Effector memory CD8-positive, alpha-beta T cell (primary cell): ENCODE measurements around the gene SLC17A5.
"Not testable (repeated sequence)": the region's sequence is repeated elsewhere in the genome, so short reads cannot be mapped to it uniquely, and the experiment has no call there.

Experiments used
- ATAC-seq: fragments of 150-1000 bp; cut with Tn5 transposase; replicated peaks from 2 replicates; pipeline ENCODE4 v1.10.0; 2021; ENCODE audit warnings: mild to moderate bottlenecking, moderate library complexity
- DNase-seq, 3 experiments: peaks; one replicate each; pipeline ENCODE4 v3.0.0; 2021
- H3K27ac Mint-ChIP-seq, 2 donors: one replicate each; pipeline ENCODE4 v1.8.0; 2022; ENCODE audit warnings: mild to moderate bottlenecking in 2 of 2, mixed read lengths in 2 of 2, moderate library complexity in 2 of 2
- H3K27me3 Mint-ChIP-seq, 2 donors: one replicate each; pipeline ENCODE4 v1.8.0; 2022; ENCODE audit warnings: mixed read lengths in 2 of 2
- H3K36me3 Mint-ChIP-seq: one replicate; pipeline ENCODE4 v1.8.0; 2022; ENCODE audit warnings: mild to moderate bottlenecking, moderate library complexity, mixed read lengths; ENCODE audit not compliant: insufficient read depth
- H3K4me1 Mint-ChIP-seq, 2 donors: one replicate each; pipeline ENCODE4 v1.8.0; 2022; ENCODE audit warnings: low read depth in 2 of 2, mixed read lengths in 2 of 2
- H3K4me3 Mint-ChIP-seq, 2 donors: one replicate each; pipeline ENCODE4 v1.8.0; 2022; ENCODE audit warnings: mild to moderate bottlenecking in 2 of 2, mixed read lengths in 2 of 2, moderate library complexity in 2 of 2
- H3K9me3 Mint-ChIP-seq, 2 donors: one replicate each; pipeline ENCODE4 v1.8.0; 2022; ENCODE audit warnings: mixed read lengths in 2 of 2

Gene SLC17A5

DNA sequence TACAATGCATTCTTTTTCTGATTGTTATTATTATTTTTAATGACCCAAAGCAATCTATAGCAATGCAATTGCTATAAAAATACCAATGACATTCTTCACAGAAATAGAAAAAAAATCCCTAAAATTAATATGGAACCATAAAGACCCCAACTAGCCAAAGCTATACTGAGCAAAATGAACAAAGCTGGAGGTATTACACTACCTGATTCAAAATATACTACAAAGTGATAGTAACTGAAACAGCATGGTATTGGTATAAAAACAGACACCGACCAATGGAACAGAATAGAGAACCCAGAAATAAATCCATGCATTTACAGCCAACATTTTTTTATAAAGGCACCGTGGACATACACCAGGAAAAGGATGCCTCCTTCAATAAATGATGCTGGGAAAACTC, 72.5 kb downstream of the SLC17A5 start:
- H3K4me3 Mint-ChIP-seq: no peak overlapping the region
- peaks cover 0 to 2% of the 10 kb centered on the region in 2 donors for H3K9me3 Mint-ChIP-seq
- H3K27ac Mint-ChIP-seq: peak overlapping the region; percentile 93 to 94
- ATAC-seq (no peak), DNase-seq (no peak)
- H3K36me3 Mint-ChIP-seq: peaks cover 3% of the 10 kb centered on the region
- H3K27me3 Mint-ChIP-seq: no peaks in the 10 kb centered on the region
- peaks cover 16 to 21% of the 10 kb centered on the region in 2 donors for H3K4me1 Mint-ChIP-seq

GRCh38 chr6:73580247-73581149, 73.3 kb downstream of the SLC17A5 start:
- Mint-ChIP-seq H3K36me3 (no peaks in the 10 kb centered on the region), H3K4me1 (peaks cover 12 to 13% of the 10 kb centered on the region in 2 donors), H3K27ac (peak overlapping the region; percentile 93 to 94), H3K27me3 (no peaks in the 10 kb centered on the region), H3K9me3 (peaks cover 0 to 3% of the 10 kb centered on the region in 2 donors), H3K4me3 (peak overlapping the region; percentile 75 to 81)
- DNase-seq (peak; percentile 24 to 30 (median 26)), ATAC-seq (peak; percentile 80)

DNA sequence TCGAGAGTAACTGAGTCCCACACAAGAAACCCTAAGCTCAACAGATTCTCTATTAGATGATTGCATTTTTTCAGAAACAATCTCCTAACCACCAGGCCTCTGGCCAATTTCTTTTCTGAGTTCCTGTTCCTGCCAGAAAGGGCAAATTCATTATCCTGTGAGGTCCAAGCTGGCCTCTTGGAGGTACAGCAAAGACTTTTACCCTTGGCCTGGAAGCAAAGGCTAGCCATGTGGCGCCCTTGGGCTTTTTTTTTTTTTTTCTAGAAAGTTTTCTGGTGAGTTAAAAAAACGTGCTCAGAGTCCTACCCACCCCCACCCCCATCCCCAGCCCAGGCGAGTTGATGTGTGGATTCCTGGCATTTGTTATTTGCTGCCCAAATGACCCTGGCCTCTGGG, 73.9 kb downstream of the SLC17A5 start:
- peak; percentile 3 for ATAC-seq
- Mint-ChIP-seq H3K4me3 (peak overlapping the region; percentile 75 to 81), H3K27ac (peak overlapping the region; percentile 93 to 94), H3K4me1 (peaks cover 8% of the 10 kb centered on the region in 2 donors), H3K9me3 (peaks cover 0 to 3% of the 10 kb centered on the region in 2 donors), H3K27me3 (no peaks in the 10 kb centered on the region), H3K36me3 (peaks cover under 1% of the 10 kb centered on the region)
- DNase-seq: no peak

DNA sequence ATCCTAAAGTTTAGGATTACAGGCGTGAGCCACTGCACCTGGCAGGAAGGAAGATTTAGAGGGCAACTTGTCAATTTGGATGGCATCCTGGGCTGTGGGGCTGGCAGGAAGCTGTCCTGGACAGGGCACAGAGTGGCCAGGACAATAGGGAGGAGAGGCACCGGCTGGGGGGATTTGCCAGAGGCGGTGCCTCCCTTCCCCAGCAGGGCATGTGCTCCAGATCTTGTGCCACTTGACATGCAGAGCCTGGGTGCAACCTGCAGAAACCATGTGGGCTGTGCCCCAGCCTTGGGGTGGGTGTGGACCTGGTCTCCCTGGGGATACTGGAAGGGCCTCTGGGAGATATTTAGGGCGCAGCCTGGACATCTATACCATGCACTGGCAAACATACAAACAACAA, 74.4 kb downstream of the SLC17A5 start:
- peaks cover 3% of the 10 kb centered on the region for H3K36me3 Mint-ChIP-seq
- H3K27ac Mint-ChIP-seq: peak overlapping the region; percentile 93 to 94
- ATAC-seq (no peak), DNase-seq (no peak)
- H3K4me3 Mint-ChIP-seq: peak overlapping the region in 1 of 2 donors; percentile 31
- H3K27me3 Mint-ChIP-seq: no peaks in the 10 kb centered on the region
- peaks cover 0 to 3% of the 10 kb centered on the region in 2 donors for H3K9me3 Mint-ChIP-seq
- H3K4me1 Mint-ChIP-seq: peaks cover 8% of the 10 kb centered on the region in 2 donors

- no peaks in the 10 kb centered on the region for H3K27me3 Mint-ChIP-seq
Measured at GRCh38 chr6:73577676-73578075, 76.1 kb downstream of the SLC17A5 start.

GRCh38 chr6:73572531-73572930, 81.3 kb downstream of the SLC17A5 start:
- H3K4me1 Mint-ChIP-seq, H3K27me3 Mint-ChIP-seq, H3K27ac Mint-ChIP-seq: not testable (repeated sequence)

More at GRCh38 chr6:73577676-73578075, 76.1 kb downstream of the SLC17A5 start:
- no peak overlapping the region for H3K4me3 Mint-ChIP-seq
- H3K27ac Mint-ChIP-seq: no peak overlapping the region
- peaks cover 0 to 3% of the 10 kb centered on the region in 2 donors for H3K9me3 Mint-ChIP-seq
- no peak for ATAC-seq
- peaks cover 8% of the 10 kb centered on the region in 2 donors for H3K4me1 Mint-ChIP-seq
- peaks cover 3% of the 10 kb centered on the region for H3K36me3 Mint-ChIP-seq
- no peak for DNase-seq

GRCh38 chr6:73571218-73572181, 82.3 kb downstream of the SLC17A5 start:
- peak overlapping the region in 1 of 2 donors; percentile 36 for H3K4me3 Mint-ChIP-seq
- DNase-seq, H3K27ac Mint-ChIP-seq, H3K36me3 Mint-ChIP-seq, H3K4me1 Mint-ChIP-seq, H3K9me3 Mint-ChIP-seq, H3K27me3 Mint-ChIP-seq: not testable (repeated sequence)
- ATAC-seq: peak; percentile 53

More at GRCh38 chr6:73572531-73572930, 81.3 kb downstream of the SLC17A5 start:
- not testable (repeated sequence) for H3K4me3 Mint-ChIP-seq, H3K9me3 Mint-ChIP-seq, H3K36me3 Mint-ChIP-seq, ATAC-seq, DNase-seq

GRCh38 chr6:73569121-73569520, 84.7 kb downstream of the SLC17A5 start:
- no peak for DNase-seq
- Mint-ChIP-seq H3K36me3 (no peaks in the 10 kb centered on the region), H3K4me1 (peaks cover 5% of the 10 kb centered on the region in 2 donors), H3K27me3 (no peaks in the 10 kb centered on the region), H3K9me3 (no peaks in the 10 kb centered on the region), H3K4me3 (no peak overlapping the region), H3K27ac (no peak overlapping the region)
- ATAC-seq: no peak

DNA sequence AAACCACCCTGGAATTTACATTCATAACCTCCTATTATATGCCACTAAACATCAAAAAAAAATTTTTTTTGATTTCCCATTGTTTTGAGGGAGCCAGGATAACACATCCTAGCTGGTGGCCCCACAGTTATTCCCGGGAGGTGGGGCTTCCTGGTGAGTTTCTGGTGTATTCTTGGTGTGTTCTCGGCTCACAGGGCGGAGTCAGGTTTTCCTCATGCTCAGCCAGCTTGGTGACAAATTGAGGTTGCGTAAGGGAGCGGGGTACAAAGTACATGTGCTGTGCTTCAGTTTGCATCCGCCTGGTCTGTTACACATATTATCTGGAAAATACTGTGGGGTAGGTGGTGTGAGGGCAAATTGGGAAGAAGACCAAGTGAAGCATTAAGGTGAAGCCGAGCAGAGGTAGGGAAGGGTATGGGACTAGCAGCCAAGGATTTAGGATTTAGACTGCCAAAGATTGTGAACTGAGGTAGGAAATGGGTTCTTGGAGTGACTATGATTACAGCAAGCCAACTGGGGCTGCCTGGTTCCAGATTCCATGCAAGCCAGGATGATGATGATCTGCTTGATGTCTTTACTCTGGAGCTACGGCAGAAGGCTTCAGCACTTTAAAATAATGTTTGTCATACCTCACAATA, 86.7 kb downstream of the SLC17A5 start:
- no peaks in the 10 kb centered on the region for H3K9me3 Mint-ChIP-seq
- no peaks in the 10 kb centered on the region for H3K36me3 Mint-ChIP-seq
- ATAC-seq (no peak), DNase-seq (no peak)
- H3K4me1 Mint-ChIP-seq: peaks cover 5% of the 10 kb centered on the region in 2 donors
- H3K27ac Mint-ChIP-seq: no peak overlapping the region
- H3K4me3 Mint-ChIP-seq: no peak overlapping the region
- H3K27me3 Mint-ChIP-seq: no peaks in the 10 kb centered on the region

DNA sequence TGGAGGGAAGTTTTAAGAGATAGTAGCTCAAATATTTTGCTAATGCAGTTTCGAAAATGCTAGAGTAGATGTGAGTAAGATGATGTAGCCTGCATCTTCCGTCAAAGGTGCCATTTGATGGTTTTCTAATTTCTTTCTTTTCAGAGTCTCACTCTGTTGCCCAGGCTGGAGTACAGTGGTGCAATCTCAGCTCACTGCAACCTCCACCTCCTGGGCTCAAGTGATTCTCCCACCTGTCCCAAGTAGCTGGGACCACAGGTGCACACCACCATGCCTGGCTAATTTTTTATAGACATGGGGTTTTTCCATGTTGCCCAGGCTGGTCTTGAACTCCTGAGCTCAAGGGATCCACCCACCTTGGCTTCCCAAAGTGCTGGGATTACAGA, 87.3 kb downstream of the SLC17A5 start:
- H3K36me3 Mint-ChIP-seq: not testable (repeated sequence)

GRCh38 chr6:73565767-73566485, 87.9 kb downstream of the SLC17A5 start:
- Mint-ChIP-seq H3K36me3 (no peaks in the 10 kb centered on the region), H3K9me3 (no peaks in the 10 kb centered on the region), H3K4me3 (no peak overlapping the region), H3K4me1 (peaks cover 0 to 5% of the 10 kb centered on the region in 2 donors), H3K27ac (no peak overlapping the region), H3K27me3 (no peaks in the 10 kb centered on the region)
- ATAC-seq (no peak), DNase-seq (no peak)

More for the DNA sequence above, 87.3 kb downstream of the SLC17A5 start:
- not testable (repeated sequence) for H3K4me3 Mint-ChIP-seq, H3K27me3 Mint-ChIP-seq, H3K9me3 Mint-ChIP-seq, H3K27ac Mint-ChIP-seq, DNase-seq, H3K4me1 Mint-ChIP-seq, ATAC-seq

- H3K36me3 Mint-ChIP-seq: no peaks in the 10 kb centered on the region
- H3K4me1 Mint-ChIP-seq: peaks cover 0 to 5% of the 10 kb centered on the region in 2 donors
- H3K4me3 Mint-ChIP-seq: no peak overlapping the region
- ATAC-seq: no peak
- no peak for DNase-seq
- no peaks in the 10 kb centered on the region for H3K9me3 Mint-ChIP-seq
- H3K27me3 Mint-ChIP-seq: no peaks in the 10 kb centered on the region
- no peak overlapping the region for H3K27ac Mint-ChIP-seq
Measured at GRCh38 chr6:73564578-73565345, 89.0 kb downstream of the SLC17A5 start.
